Measurements from ENCODE around the gene LGALS3BP.

The LGALS3BP gene

DNA sequence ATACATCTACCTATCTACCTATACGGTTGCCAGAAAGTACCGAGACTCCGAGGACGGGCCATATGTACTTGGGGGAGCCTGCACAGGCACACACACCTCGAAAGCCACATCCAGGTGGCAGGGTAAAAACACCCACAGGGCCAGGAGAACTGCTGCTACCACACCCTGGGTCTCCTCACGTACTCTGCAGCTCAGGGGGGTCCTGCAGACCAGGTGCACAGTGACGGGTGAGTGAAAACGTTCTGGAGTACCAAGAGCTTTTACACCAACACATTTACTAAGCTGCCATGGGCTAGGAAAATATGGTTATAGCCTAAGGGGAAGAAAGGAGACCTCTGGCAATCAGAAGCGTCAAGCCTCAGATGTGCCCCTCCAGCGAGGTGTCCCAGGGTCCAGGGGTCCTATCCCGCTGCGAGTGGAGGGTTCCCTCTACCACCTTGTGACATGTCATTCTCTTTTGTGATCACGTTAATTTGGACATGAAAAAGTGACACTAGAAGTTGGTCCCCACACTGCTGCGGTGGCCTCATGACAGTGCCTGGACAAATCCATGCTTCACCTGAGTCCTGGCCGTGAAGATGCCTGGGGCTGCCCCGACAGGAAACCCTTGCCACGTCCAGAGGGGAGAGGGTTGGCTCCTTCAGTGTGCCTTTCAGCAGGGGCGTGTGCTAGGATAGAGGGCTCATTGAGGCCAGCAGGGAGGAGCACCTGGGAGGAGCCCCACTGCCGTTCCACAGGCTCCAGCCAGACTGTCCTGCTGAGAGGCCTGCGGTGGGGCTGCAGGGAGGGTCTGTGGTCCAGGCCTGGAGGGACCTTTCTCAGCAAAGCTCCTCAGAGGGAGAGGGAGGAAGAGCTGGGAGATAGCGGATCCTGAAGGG is 28.0 kb upstream of the LGALS3BP start:
- ATAC-seq (ENCODE audit: low read depth) (no peak), DNase-seq (ENCODE audit: low spot score) (peak; percentile 30)
- Histone ChIP-seq H3K27ac (ENCODE audit: poor library complexity, severe bottlenecking) (no peak overlapping the region), H3K36me3 (ENCODE audit: low read depth) (peaks cover 33% of the 10 kb centered on the region), H3K27me3 (ENCODE audit: insufficient read depth, poor library complexity, severe bottlenecking) (no peaks in the 10 kb centered on the region), H3K4me1 (ENCODE audit: insufficient read depth, poor library complexity, severe bottlenecking) (peaks cover 40% of the 10 kb centered on the region), H3K9me3 (ENCODE audit: severe bottlenecking) (no peaks in the 10 kb centered on the region), H3K4me3 (ENCODE audit: severe bottlenecking) (no peak overlapping the region)
- TF ChIP-seq, protein P1, sequence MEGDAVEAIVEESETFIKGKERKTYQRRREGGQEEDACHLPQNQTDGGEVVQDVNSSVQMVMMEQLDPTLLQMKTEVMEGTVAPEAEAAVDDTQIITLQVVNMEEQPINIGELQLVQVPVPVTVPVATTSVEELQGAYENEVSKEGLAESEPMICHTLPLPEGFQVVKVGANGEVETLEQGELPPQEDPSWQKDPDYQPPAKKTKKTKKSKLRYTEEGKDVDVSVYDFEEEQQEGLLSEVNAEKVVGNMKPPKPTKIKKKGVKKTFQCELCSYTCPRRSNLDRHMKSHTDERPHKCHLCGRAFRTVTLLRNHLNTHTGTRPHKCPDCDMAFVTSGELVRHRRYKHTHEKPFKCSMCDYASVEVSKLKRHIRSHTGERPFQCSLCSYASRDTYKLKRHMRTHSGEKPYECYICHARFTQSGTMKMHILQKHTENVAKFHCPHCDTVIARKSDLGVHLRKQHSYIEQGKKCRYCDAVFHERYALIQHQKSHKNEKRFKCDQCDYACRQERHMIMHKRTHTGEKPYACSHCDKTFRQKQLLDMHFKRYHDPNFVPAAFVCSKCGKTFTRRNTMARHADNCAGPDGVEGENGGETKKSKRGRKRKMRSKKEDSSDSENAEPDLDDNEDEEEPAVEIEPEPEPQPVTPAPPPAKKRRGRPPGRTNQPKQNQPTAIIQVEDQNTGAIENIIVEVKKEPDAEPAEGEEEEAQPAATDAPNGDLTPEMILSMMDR (IDR thresholded peaks at IDR 0.05; ENCODE audit: poor library complexity, severe bottlenecking), result no peak

DNA sequence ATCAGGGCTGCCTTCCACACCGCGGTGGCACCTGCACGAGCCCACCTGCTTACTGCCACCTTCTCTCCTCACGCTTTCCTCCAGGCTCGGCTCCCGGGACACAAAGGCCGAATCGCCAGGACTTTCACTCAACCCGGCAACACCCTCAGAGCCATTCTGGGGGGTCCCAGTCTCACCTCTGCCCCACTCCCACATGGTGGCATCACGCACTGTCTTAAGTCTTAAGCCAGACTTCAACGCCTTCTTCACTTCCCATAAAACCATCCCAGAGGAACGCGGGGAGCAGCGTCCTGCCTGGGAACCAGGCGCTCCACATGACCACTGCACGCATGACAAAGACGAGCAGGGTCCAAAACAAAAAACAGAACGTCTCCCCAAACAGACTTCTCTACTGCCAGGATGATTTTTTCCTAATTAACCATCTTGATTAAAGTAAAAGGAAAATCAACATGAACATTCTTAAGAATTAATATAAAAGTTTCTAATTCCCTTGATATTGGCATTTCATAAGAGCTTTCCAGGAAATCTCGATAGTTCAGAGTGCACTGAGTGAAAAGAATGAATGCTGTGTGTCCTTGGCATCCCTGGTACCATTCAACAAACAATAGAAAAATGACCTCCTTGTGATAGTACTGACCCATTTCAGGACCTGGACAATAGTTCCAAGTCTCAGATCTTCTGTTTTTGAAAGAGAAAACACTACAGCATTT is 27.2 kb upstream of the LGALS3BP start:
- TF ChIP-seq, protein P1 (IDR thresholded peaks at IDR 0.05; ENCODE audit: poor library complexity, severe bottlenecking), result no peak
- peaks cover 38% of the 10 kb centered on the region for H3K4me1 ChIP-seq (ENCODE audit: insufficient read depth, poor library complexity, severe bottlenecking)
- peaks cover 40% of the 10 kb centered on the region for H3K36me3 ChIP-seq (ENCODE audit: low read depth)
- ATAC-seq (ENCODE audit: low read depth), result no peak
- H3K4me3 ChIP-seq (ENCODE audit: severe bottlenecking), result no peak overlapping the region
- no peaks in the 10 kb centered on the region for H3K9me3 ChIP-seq (ENCODE audit: severe bottlenecking)
- no peaks in the 10 kb centered on the region for H3K27me3 ChIP-seq (ENCODE audit: insufficient read depth, poor library complexity, severe bottlenecking)
- H3K27ac ChIP-seq (ENCODE audit: poor library complexity, severe bottlenecking), result no peak overlapping the region
- peak; percentile 51 for DNase-seq (ENCODE audit: low spot score)

DNA sequence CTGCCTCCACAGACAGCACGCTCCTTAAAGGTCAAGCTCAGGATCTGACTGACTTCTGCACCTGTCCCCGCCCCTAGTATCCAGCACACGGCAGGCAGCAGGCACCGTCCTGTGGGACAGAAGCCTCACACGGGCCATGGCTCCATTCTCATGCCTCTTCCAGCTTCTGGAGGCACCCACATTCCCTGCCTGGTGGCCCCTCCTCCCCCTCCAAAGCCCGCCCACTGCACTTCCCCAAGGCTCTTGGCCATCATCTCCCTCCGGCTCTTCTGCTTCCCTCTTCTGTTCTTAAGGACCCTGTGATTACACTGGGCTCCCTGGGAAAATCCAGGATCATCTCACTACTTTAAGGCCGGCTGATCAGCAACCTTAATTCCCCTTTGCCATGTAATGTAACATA is 26.3 kb upstream of the LGALS3BP start:
- Histone ChIP-seq H3K27me3 (ENCODE audit: insufficient read depth, poor library complexity, severe bottlenecking) (no peaks in the 10 kb centered on the region), H3K27ac (ENCODE audit: poor library complexity, severe bottlenecking) (peak overlapping the region; percentile 46), H3K4me1 (ENCODE audit: insufficient read depth, poor library complexity, severe bottlenecking) (peaks cover 29% of the 10 kb centered on the region), H3K36me3 (ENCODE audit: low read depth) (peaks cover 40% of the 10 kb centered on the region), H3K4me3 (ENCODE audit: severe bottlenecking) (no peak overlapping the region), H3K9me3 (ENCODE audit: severe bottlenecking) (no peaks in the 10 kb centered on the region)
- ATAC-seq (ENCODE audit: low read depth) (no peak), DNase-seq (ENCODE audit: low spot score) (no peak)
- TF ChIP-seq, protein P1 (IDR thresholded peaks at IDR 0.05; ENCODE audit: poor library complexity, severe bottlenecking), result no peak

DNA sequence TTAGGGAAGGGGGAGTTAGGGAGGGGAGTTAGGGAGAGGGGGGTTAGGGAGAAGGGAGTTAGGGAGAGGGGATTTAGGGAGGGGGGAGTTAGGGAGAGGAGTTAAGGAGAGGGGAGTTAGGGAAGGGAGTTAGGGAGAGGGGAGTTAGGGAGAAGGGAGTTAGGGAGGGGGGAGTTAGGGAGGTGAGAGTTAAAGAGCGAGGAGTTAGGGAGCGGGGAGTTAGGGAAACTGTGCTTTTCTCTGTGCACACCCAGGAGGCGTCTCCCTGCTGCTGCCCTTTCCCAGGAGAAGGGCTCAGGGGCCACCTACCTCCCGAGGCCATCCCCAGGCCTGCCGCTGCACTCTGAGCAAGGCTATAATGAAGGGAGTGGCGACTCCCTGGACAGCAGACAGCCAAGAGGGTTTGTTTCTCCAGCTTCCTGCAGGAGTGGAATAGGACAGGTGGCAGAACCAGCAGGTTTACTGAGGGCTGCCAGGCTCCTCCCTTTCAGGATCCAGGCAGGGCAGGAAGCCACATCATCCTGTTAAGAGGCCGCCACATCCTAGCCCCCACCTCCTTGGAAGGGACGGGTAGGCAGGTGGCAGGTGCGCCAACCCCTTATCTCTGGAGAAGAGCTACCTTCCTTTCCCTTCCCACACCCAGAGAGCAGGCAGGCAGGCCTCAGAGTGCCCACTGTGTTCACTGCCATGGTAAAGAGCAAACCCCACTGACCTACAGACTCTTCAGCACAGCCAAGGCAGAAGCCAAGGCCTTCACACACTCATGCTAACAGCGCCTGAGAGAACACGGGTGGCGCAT is 25.5 kb upstream of the LGALS3BP start:
- Histone ChIP-seq H3K4me1 (ENCODE audit: insufficient read depth, poor library complexity, severe bottlenecking) (peaks cover 22% of the 10 kb centered on the region), H3K36me3 (ENCODE audit: low read depth) (peaks cover 40% of the 10 kb centered on the region), H3K27me3 (ENCODE audit: insufficient read depth, poor library complexity, severe bottlenecking) (no peaks in the 10 kb centered on the region), H3K9me3 (ENCODE audit: severe bottlenecking) (no peaks in the 10 kb centered on the region), H3K4me3 (ENCODE audit: severe bottlenecking) (no peak overlapping the region), H3K27ac (ENCODE audit: poor library complexity, severe bottlenecking) (peak overlapping the region; percentile 46)
- no peak for DNase-seq (ENCODE audit: low spot score)
- peak; percentile 72 for ATAC-seq (ENCODE audit: low read depth)
- TF ChIP-seq, protein P1 (IDR thresholded peaks at IDR 0.05; ENCODE audit: poor library complexity, severe bottlenecking), result no peak
